HEK293 (cell line): ENCODE results near the gene WDR89.

ENCODE experiments used
- SETDB1 ChIP-seq: IDR thresholded peaks from one replicate; pipeline ENCODE4 v1.6.1; 2017; ENCODE audit warnings: mild to moderate bottlenecking, low read length, moderate library complexity, mixed read lengths; ENCODE audit not compliant: insufficient read length
- YY1 ChIP-seq: fragments of 450-650 bp; formaldehyde crosslinking; IDR thresholded peaks from 2 replicates; pipeline ENCODE4 v1.5.1; 2018; ENCODE audit warnings: missing biosample characterization, missing genetic modification characterization
- ZBTB1 ChIP-seq: fragments of 450-650 bp; formaldehyde crosslinking; IDR thresholded peaks from 2 replicates; pipeline ENCODE4 v1.5.1; 2016; ENCODE audit warnings: missing biosample characterization, missing genetic modification characterization
- ZBTB49 ChIP-seq: fragments of 450-650 bp; formaldehyde crosslinking; IDR thresholded peaks from 2 replicates; pipeline ENCODE4 v1.5.1; 2016; ENCODE audit warnings: missing biosample characterization, missing genetic modification characterization, low read depth
- ZNF133 ChIP-seq: fragments of 450-650 bp; formaldehyde crosslinking; IDR thresholded peaks from 2 replicates; pipeline ENCODE4 v1.5.1; 2016; ENCODE audit warnings: missing biosample characterization, missing genetic modification characterization
- ZNF670 ChIP-seq: fragments of 450-650 bp; formaldehyde crosslinking; IDR thresholded peaks from 2 replicates; pipeline ENCODE4 v1.5.1; 2016; ENCODE audit warnings: missing biosample characterization, missing genetic modification characterization, low read depth
- TF ChIP-seq, protein P1 (sequence below): fragments of 450-650 bp; formaldehyde crosslinking; IDR thresholded peaks from 2 replicates; pipeline ENCODE4 v1.5.1; 2016; ENCODE audit warnings: missing biosample characterization, missing genetic modification characterization

- TF ChIP-seq YY1 = no peak
- TF ChIP-seq ZNF670 (tag by site-specific recombination) = no peak
- TF ChIP-seq, protein P1, sequence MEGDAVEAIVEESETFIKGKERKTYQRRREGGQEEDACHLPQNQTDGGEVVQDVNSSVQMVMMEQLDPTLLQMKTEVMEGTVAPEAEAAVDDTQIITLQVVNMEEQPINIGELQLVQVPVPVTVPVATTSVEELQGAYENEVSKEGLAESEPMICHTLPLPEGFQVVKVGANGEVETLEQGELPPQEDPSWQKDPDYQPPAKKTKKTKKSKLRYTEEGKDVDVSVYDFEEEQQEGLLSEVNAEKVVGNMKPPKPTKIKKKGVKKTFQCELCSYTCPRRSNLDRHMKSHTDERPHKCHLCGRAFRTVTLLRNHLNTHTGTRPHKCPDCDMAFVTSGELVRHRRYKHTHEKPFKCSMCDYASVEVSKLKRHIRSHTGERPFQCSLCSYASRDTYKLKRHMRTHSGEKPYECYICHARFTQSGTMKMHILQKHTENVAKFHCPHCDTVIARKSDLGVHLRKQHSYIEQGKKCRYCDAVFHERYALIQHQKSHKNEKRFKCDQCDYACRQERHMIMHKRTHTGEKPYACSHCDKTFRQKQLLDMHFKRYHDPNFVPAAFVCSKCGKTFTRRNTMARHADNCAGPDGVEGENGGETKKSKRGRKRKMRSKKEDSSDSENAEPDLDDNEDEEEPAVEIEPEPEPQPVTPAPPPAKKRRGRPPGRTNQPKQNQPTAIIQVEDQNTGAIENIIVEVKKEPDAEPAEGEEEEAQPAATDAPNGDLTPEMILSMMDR = no peak
- TF ChIP-seq SETDB1 = no peak
- TF ChIP-seq ZNF133 (tag by site-specific recombination) = no peak
- no peak for TF ChIP-seq ZBTB49 (tag by site-specific recombination)
- no peak for TF ChIP-seq ZBTB1 (tag by site-specific recombination)
Measured at GRCh38 chr14:63581491-63581890, 60.2 kb downstream of the WDR89 start.
